Esophagus (tissue), 2 donors: ENCODE results near the gene DIAPH2. TPM values are rescaled to one million over a fixed set of nuclear protein-coding genes. Genes with fewer than 3 reads are reported as not detected.

Source experiments
- H3K27ac ChIP-seq, 2 donors: one replicate each; pipeline ENCODE4 v1.5.1; 2013; ENCODE audit warnings: low read depth in 2 of 2, mild to moderate bottlenecking in 2 of 2, inconsistent platforms in 1 of 2, low read length in 1 of 2, moderate library complexity in 1 of 2
- H3K27me3 ChIP-seq, 2 donors: one replicate each; pipeline ENCODE4 v1.6.1; 2013; ENCODE audit warnings: low read length in 2 of 2, control low read depth in 1 of 2, mild to moderate bottlenecking in 1 of 2; ENCODE audit not compliant: insufficient read depth in 2 of 2, control insufficient read depth in 1 of 2
- H3K36me3 ChIP-seq, 2 donors: one replicate each; pipeline ENCODE4 v1.6.1; 2013; ENCODE audit warnings: low read length in 1 of 2; ENCODE audit not compliant: control insufficient read depth in 2 of 2, insufficient read depth in 2 of 2
- H3K4me1 ChIP-seq, 2 donors: one replicate each; pipeline ENCODE4 v1.6.1; 2013; ENCODE audit warnings: low read length in 1 of 2; ENCODE audit not compliant: control insufficient read depth in 2 of 2, insufficient read depth in 2 of 2
- H3K4me3 ChIP-seq, 2 donors: one replicate each; pipeline ENCODE4 v1.5.1; 2013; ENCODE audit warnings: low read length in 2 of 2, mild to moderate bottlenecking in 2 of 2, low read depth in 1 of 2, moderate library complexity in 1 of 2
- H3K9me3 ChIP-seq, 2 donors: one replicate each; pipeline ENCODE4 v1.6.1; 2013; ENCODE audit warnings: mild to moderate bottlenecking in 2 of 2, low read depth in 1 of 2, low read length in 1 of 2, moderate library complexity in 1 of 2; ENCODE audit not compliant: control insufficient read depth in 2 of 2, insufficient read depth in 1 of 2
- WGBS, 2 donors: extraction: QIAGEN DNeasy Blood & Tissue Kit; methylation state at CpG; one replicate each; pipeline ENCODE4 v1.1.7; 2013; 5-methylcytosine and 5-hydroxymethylcytosine counted together
- polyA plus RNA-seq, 2 donors: library from polyadenylated mRNA; stranded (reverse); fragments of 200-250 nt; gene quantifications; one replicate each; pipeline ENCODE4 v1.2.3, GENCODE V29; 2013
- donor health status: healthy with polysubstance abuse.
- donor health status: Bipolar disorder and iron deficiency.

The DIAPH2 gene
- polyA plus RNA-seq, 2 donors, result 3.6 to 4.5 TPM

GRCh38 chrX:97504431-97504830 lies 819.8 kb downstream of the DIAPH2 start:
- Histone ChIP-seq H3K4me1 (no peaks in the 10 kb centered on the region), H3K27me3 (peaks cover 0 to 4% of the 10 kb centered on the region in 2 donors), H3K27ac (no peak overlapping the region), H3K4me3 (no peak overlapping the region), H3K36me3 (no peaks in the 10 kb centered on the region), H3K9me3 (no peaks in the 10 kb centered on the region)

- Histone ChIP-seq H3K4me1 (no peaks in the 10 kb centered on the region), H3K27ac (no peak overlapping the region), H3K36me3 (no peaks in the 10 kb centered on the region), H3K4me3 (no peak overlapping the region), H3K27me3 (peaks cover 0 to 3% of the 10 kb centered on the region in 2 donors), H3K9me3 (no peaks in the 10 kb centered on the region)
- 76 to 78% methylated on average over 2 of the region's 2 CpGs for WGBS, 2 donors
Observed at GRCh38 chrX:97517763-97518162, 833.1 kb downstream of the DIAPH2 start.

GRCh38 chrX:97522307-97522706 lies 837.7 kb downstream of the DIAPH2 start:
- Histone ChIP-seq H3K4me3 (no peak overlapping the region), H3K9me3 (no peaks in the 10 kb centered on the region), H3K36me3 (no peaks in the 10 kb centered on the region), H3K27ac (no peak overlapping the region), H3K4me1 (no peaks in the 10 kb centered on the region), H3K27me3 (peaks cover 0 to 3% of the 10 kb centered on the region in 2 donors)
- WGBS, 2 donors, result 88 to 93% methylated on average over 2 of the region's 2 CpGs

- WGBS, 2 donors, result 85 to 90% methylated on average over 2 of the region's 2 CpGs
- Histone ChIP-seq H3K4me1 (no peaks in the 10 kb centered on the region), H3K27me3 (no peaks in the 10 kb centered on the region), H3K9me3 (no peaks in the 10 kb centered on the region), H3K27ac (no peak overlapping the region), H3K4me3 (no peak overlapping the region), H3K36me3 (no peaks in the 10 kb centered on the region)
Observed at GRCh38 chrX:97524340-97524739, 839.7 kb downstream of the DIAPH2 start.

- 71 to 76% methylated on average over 3 of the region's 3 CpGs for WGBS, 2 donors
- no peaks in the 10 kb centered on the region for H3K36me3 ChIP-seq
- H3K4me1 ChIP-seq, result no peaks in the 10 kb centered on the region
- H3K27me3 ChIP-seq, result no peaks in the 10 kb centered on the region
- H3K27ac ChIP-seq, result no peak overlapping the region
- H3K4me3 ChIP-seq, result no peak overlapping the region
- H3K9me3 ChIP-seq, result no peaks in the 10 kb centered on the region
Observed at GRCh38 chrX:97524997-97525396, 840.4 kb downstream of the DIAPH2 start.

GRCh38 chrX:97525981-97526380 lies 841.3 kb downstream of the DIAPH2 start:
- no peaks in the 10 kb centered on the region for H3K9me3 ChIP-seq
- H3K27ac ChIP-seq, result no peak overlapping the region
- 58 to 80% methylated on average over 3 of the region's 3 CpGs for WGBS, 2 donors
- no peaks in the 10 kb centered on the region for H3K36me3 ChIP-seq
- H3K4me1 ChIP-seq, result no peaks in the 10 kb centered on the region
- no peaks in the 10 kb centered on the region for H3K27me3 ChIP-seq
- no peak overlapping the region for H3K4me3 ChIP-seq

- WGBS, 2 donors, result 82 to 89% methylated on average over 1 of the region's 1 CpG
- H3K4me3 ChIP-seq, result no peak overlapping the region
- H3K4me1 ChIP-seq, result no peaks in the 10 kb centered on the region
- no peak overlapping the region for H3K27ac ChIP-seq
- peaks cover 0 to 2% of the 10 kb centered on the region in 2 donors for H3K27me3 ChIP-seq
- H3K9me3 ChIP-seq, result no peaks in the 10 kb centered on the region
- H3K36me3 ChIP-seq, result no peaks in the 10 kb centered on the region
Observed at GRCh38 chrX:97527725-97528124, 843.1 kb downstream of the DIAPH2 start.

- Histone ChIP-seq H3K36me3 (no peaks in the 10 kb centered on the region), H3K27ac (no peak overlapping the region), H3K4me1 (no peaks in the 10 kb centered on the region), H3K27me3 (peaks cover 0 to 2% of the 10 kb centered on the region in 2 donors), H3K4me3 (no peak overlapping the region), H3K9me3 (no peaks in the 10 kb centered on the region)
- WGBS, 2 donors, result 64 to 88% methylated on average over 1 of the region's 1 CpG
Observed at GRCh38 chrX:97529536-97530200, 845.0 kb downstream of the DIAPH2 start.

- Histone ChIP-seq H3K27me3 (peaks cover 0 to 2% of the 10 kb centered on the region in 2 donors), H3K9me3 (no peaks in the 10 kb centered on the region), H3K4me1 (no peaks in the 10 kb centered on the region), H3K27ac (no peak overlapping the region), H3K36me3 (no peaks in the 10 kb centered on the region), H3K4me3 (no peak overlapping the region)
- 82 to 93% methylated on average over 3 of the region's 3 CpGs for WGBS, 2 donors
Observed at GRCh38 chrX:97531825-97532224, 847.2 kb downstream of the DIAPH2 start.

GRCh38 chrX:97538745-97539144 lies 854.1 kb downstream of the DIAPH2 start:
- H3K4me1 ChIP-seq, result no peaks in the 10 kb centered on the region
- WGBS, 2 donors, result 79 to 84% methylated on average over 3 of the region's 3 CpGs
- no peak overlapping the region for H3K27ac ChIP-seq
- H3K4me3 ChIP-seq, result no peak overlapping the region
- H3K36me3 ChIP-seq, result no peaks in the 10 kb centered on the region
- no peaks in the 10 kb centered on the region for H3K9me3 ChIP-seq
- no peaks in the 10 kb centered on the region for H3K27me3 ChIP-seq
